H9 (cell line): Measurements from ENCODE around the gene NHERF2. TPM values are rescaled to one million over a fixed set of nuclear protein-coding genes. Genes with fewer than 3 reads are reported as not detected.

Experiments used
- DNase-seq: peaks from one replicate; pipeline ENCODE4 v3.0.0-alpha.2; 2017
- H2AFZ ChIP-seq: one replicate; pipeline ENCODE4 v1.6.1; 2013; ENCODE audit warnings: mild to moderate bottlenecking, low read length, control low read depth, moderate library complexity
- H2AK5ac ChIP-seq: 2 replicates; pipeline ENCODE4 v1.6.1; 2013; ENCODE audit warnings: low read length, control low read depth, mixed read lengths; ENCODE audit not compliant: insufficient read length
- H2BK120ac ChIP-seq: one replicate; pipeline ENCODE4 v1.6.1; 2013; ENCODE audit warnings: low read depth, mild to moderate bottlenecking, low read length, control low read depth, inconsistent platforms; ENCODE audit not compliant: poor library complexity, severe bottlenecking
- H2BK12ac ChIP-seq: 2 replicates; pipeline ENCODE4 v1.6.1; 2013; ENCODE audit warnings: low read length, control low read depth, mixed read lengths, low read depth; ENCODE audit not compliant: insufficient read length
- H2BK15ac ChIP-seq: 2 replicates; pipeline ENCODE4 v1.6.1; 2013; ENCODE audit warnings: low read depth, low read length, control low read depth
- H2BK20ac ChIP-seq: one replicate; pipeline ENCODE4 v1.6.1; 2013; ENCODE audit warnings: low read depth, mild to moderate bottlenecking, low read length, control low read depth, inconsistent platforms; ENCODE audit not compliant: poor library complexity, severe bottlenecking
- H2BK5ac ChIP-seq: 2 replicates; pipeline ENCODE4 v1.6.1; 2013; ENCODE audit warnings: low read length, control low read depth, mixed read lengths; ENCODE audit not compliant: insufficient read length
- H3K14ac ChIP-seq: 2 replicates; pipeline ENCODE4 v1.6.1; 2013; ENCODE audit warnings: low read length, control low read depth; ENCODE audit not compliant: insufficient read depth
- H3K18ac ChIP-seq: 2 replicates; pipeline ENCODE4 v1.6.1; 2013; ENCODE audit warnings: low read depth, mild to moderate bottlenecking, mixed read lengths, low read length, control low read depth; ENCODE audit not compliant: insufficient read length
- H3K23ac ChIP-seq: 2 replicates; pipeline ENCODE4 v1.6.1; 2013; ENCODE audit warnings: low read length, control low read depth, mixed read lengths, low read depth; ENCODE audit not compliant: insufficient read length
- H3K23me2 ChIP-seq: 2 replicates; pipeline ENCODE4 v1.6.1; 2013; ENCODE audit warnings: low read depth, mild to moderate bottlenecking, mixed read lengths, low read length, control low read depth; ENCODE audit not compliant: insufficient read length, poor library complexity, severe bottlenecking
- H3K27ac ChIP-seq: 2 replicates; pipeline ENCODE4 v1.5.1; 2013; ENCODE audit warnings: low read length, control low read depth, mixed read lengths, low read depth; ENCODE audit not compliant: insufficient read length
- H3K27me3 ChIP-seq: 2 replicates; pipeline ENCODE4 v1.6.1; 2013; ENCODE audit warnings: low read length, control low read depth, inconsistent platforms; ENCODE audit not compliant: insufficient read depth
- H3K4ac ChIP-seq: 2 replicates; pipeline ENCODE4 v1.6.1; 2013; ENCODE audit warnings: low read depth, mild to moderate bottlenecking, control low read depth, inconsistent platforms, low read length, moderate library complexity
- H3K4me1 ChIP-seq: 2 replicates; pipeline ENCODE4 v1.6.1; 2013; ENCODE audit warnings: low read length, control low read depth, inconsistent platforms; ENCODE audit not compliant: insufficient read depth
- H3K4me2 ChIP-seq: 2 replicates; pipeline ENCODE4 v1.6.1; 2013; ENCODE audit warnings: low read length, control low read depth, mixed read lengths; ENCODE audit not compliant: insufficient read length, insufficient read depth
- H3K56ac ChIP-seq: 2 replicates; pipeline ENCODE4 v1.6.1; 2013; ENCODE audit warnings: low read depth, mild to moderate bottlenecking, mixed read lengths, low read length, control low read depth; ENCODE audit not compliant: insufficient read length
- H3K79me1 ChIP-seq: 2 replicates; pipeline ENCODE4 v1.6.1; 2013; ENCODE audit warnings: low read depth, mild to moderate bottlenecking, moderate library complexity, low read length, control low read depth, inconsistent platforms; ENCODE audit not compliant: insufficient read depth, poor library complexity, severe bottlenecking
- H3K79me2 ChIP-seq: 2 replicates; pipeline ENCODE4 v1.6.1; 2013; ENCODE audit warnings: low read length, control low read depth, inconsistent platforms; ENCODE audit not compliant: insufficient read depth
- H3K9ac ChIP-seq: 2 replicates; pipeline ENCODE4 v1.6.1; 2013; ENCODE audit warnings: low read length, control low read depth, mixed read lengths; ENCODE audit not compliant: insufficient read length; ENCODE audit errors: extremely low read depth
- H3K9me3 ChIP-seq: one replicate; pipeline ENCODE4 v1.6.1; 2013; ENCODE audit warnings: low read depth, low read length, inconsistent platforms; ENCODE audit not compliant: control insufficient read depth
- H3T11ph ChIP-seq: one replicate; pipeline ENCODE4 v1.6.1; 2013; ENCODE audit warnings: mild to moderate bottlenecking, low read length, control low read depth, inconsistent platforms
- H4K20me1 ChIP-seq: one replicate; pipeline ENCODE4 v1.6.1; 2013; ENCODE audit not compliant: control insufficient read depth, insufficient read length, insufficient read depth
- H4K5ac ChIP-seq: 2 replicates; pipeline ENCODE4 v1.6.1; 2013; ENCODE audit warnings: low read depth, mild to moderate bottlenecking, mixed read lengths, low read length, control low read depth; ENCODE audit not compliant: insufficient read length
- H4K8ac ChIP-seq: replicated peaks from 2 replicates; pipeline ENCODE4 v1.6.1; 2013; ENCODE audit warnings: low read length, control low read depth, mixed read lengths, low read depth; ENCODE audit not compliant: insufficient read length
- H4K91ac ChIP-seq: 2 replicates; pipeline ENCODE4 v1.6.1; 2013; ENCODE audit warnings: low read depth, mild to moderate bottlenecking, moderate library complexity, mixed read lengths, low read length, control low read depth; ENCODE audit not compliant: insufficient read length
- H3K27ac Mint-ChIP-seq, 3 experiments: 2 replicates in 2 of 3; 3 replicates in 1 of 3; pipeline ENCODE4 v1.8.0; 2020 to 2021; ENCODE audit warnings: mixed read lengths in 3 of 3, mild to moderate bottlenecking in 1 of 3, moderate library complexity in 1 of 3
- H3K27me3 Mint-ChIP-seq: 2 replicates; pipeline ENCODE4 v1.8.0; 2021; ENCODE audit warnings: low read depth, mild to moderate bottlenecking, moderate library complexity, mixed read lengths
- H3K36me3 Mint-ChIP-seq, 3 experiments: 2 replicates in 2 of 3; 3 replicates in 1 of 3; pipeline ENCODE4 v1.8.0; 2020 to 2021; ENCODE audit warnings: low read depth in 3 of 3, mixed read lengths in 3 of 3; ENCODE audit not compliant: insufficient read depth in 1 of 3
- H3K4me1 Mint-ChIP-seq, 2 experiments: 2 replicates each; pipeline ENCODE4 v1.8.0; 2020; ENCODE audit warnings: mixed read lengths in 2 of 2
- H3K4me3 Mint-ChIP-seq, 2 experiments: 2 replicates in 1 of 2; 3 replicates in 1 of 2; pipeline ENCODE4 v1.8.0; 2020 to 2021; ENCODE audit warnings: mild to moderate bottlenecking in 2 of 2, mixed read lengths in 2 of 2, moderate library complexity in 1 of 2
- H3K9me3 Mint-ChIP-seq, 2 experiments: 2 replicates in 1 of 2; 3 replicates in 1 of 2; pipeline ENCODE4 v1.8.0; 2020; ENCODE audit warnings: mild to moderate bottlenecking in 2 of 2, mixed read lengths in 2 of 2, moderate library complexity in 1 of 2
- WGBS: extraction: QIAGEN DNeasy Blood & Tissue Kit; methylation state at CpG from one replicate; pipeline ENCODE4 v1.1.7; 2013; ENCODE audit warnings: missing lambda C conversion rate, low lambda C conversion rate, mixed read lengths; ENCODE audit not compliant: insufficient read length; ENCODE audit errors: extremely low coverage; 5-methylcytosine and 5-hydroxymethylcytosine counted together
- total RNA-seq: library from RNA; stranded (reverse); gene quantifications from 2 replicates; pipeline ENCODE4 v1.2.1, GENCODE V29; 2021
- TF ChIP-seq, protein P1 (sequence below): fragments of 200-600 bp; sonication (generic); conservative IDR thresholded peaks from 3 replicates; pipeline ENCODE4 v1.8.0; 2021; ENCODE audit warnings: antibody characterized with exemption, mild to moderate bottlenecking

Gene NHERF2
- total RNA-seq, 1 experiment from 2014 or later = 15.3 TPM

DNA sequence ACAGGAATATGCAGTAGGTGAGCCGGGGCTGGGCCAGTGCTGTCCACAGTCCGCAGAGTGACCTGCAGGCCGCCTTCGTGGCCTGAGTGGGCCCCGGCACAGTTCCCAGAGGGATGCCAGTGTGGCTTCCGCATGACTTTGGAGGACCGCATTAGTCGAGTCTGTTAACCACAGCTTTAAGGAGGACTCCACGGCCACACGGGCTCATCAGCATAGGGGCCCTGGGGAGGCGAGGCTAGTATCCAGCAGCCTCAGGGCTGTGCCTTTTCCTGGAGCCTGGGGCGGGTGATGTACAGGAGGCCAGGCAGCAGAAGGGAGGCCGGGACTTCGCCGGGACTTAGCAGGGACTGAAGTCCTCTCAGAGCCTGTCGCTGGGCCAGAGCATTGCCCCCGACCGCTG lies 34.3 kb downstream of the NHERF2 start:
- no CpG with 5 or more reads among the region's 18 CpGs for WGBS
- no peak overlapping the region for H2BK15ac ChIP-seq
- H2BK120ac ChIP-seq = no peak overlapping the region
- H2AFZ ChIP-seq = no peak overlapping the region
- H2BK12ac ChIP-seq = no peak overlapping the region
- no peak overlapping the region for H3K56ac ChIP-seq
- H4K5ac ChIP-seq = no peak overlapping the region
- no peak overlapping the region for H3K27ac ChIP-seq
- no peak overlapping the region for H3K14ac ChIP-seq
- no peaks in the 10 kb centered on the region for H3K9me3 ChIP-seq
- H3K79me1 ChIP-seq = no peaks in the 10 kb centered on the region
- Mint-ChIP-seq H3K36me3 (peaks cover 4 to 26% (median 15%) of the 10 kb centered on the region in 3 experiments; a peak in 6 of 7 replicates), H3K4me3 (no peak overlapping the region), H3K27ac (no peak overlapping the region), H3K4me1 (no peaks in the 10 kb centered on the region), H3K27me3 (no peaks in the 10 kb centered on the region), H3K9me3 (no peaks in the 10 kb centered on the region)
- H2BK5ac ChIP-seq = no peak overlapping the region
- peaks cover 2% of the 10 kb centered on the region for H4K20me1 ChIP-seq
- no peak for DNase-seq
- H3K9ac ChIP-seq = no peak overlapping the region
- no peaks in the 10 kb centered on the region for H3K27me3 ChIP-seq
- H2BK20ac ChIP-seq = no peak overlapping the region
- no peak overlapping the region for H4K91ac ChIP-seq
- TF ChIP-seq, protein P1, sequence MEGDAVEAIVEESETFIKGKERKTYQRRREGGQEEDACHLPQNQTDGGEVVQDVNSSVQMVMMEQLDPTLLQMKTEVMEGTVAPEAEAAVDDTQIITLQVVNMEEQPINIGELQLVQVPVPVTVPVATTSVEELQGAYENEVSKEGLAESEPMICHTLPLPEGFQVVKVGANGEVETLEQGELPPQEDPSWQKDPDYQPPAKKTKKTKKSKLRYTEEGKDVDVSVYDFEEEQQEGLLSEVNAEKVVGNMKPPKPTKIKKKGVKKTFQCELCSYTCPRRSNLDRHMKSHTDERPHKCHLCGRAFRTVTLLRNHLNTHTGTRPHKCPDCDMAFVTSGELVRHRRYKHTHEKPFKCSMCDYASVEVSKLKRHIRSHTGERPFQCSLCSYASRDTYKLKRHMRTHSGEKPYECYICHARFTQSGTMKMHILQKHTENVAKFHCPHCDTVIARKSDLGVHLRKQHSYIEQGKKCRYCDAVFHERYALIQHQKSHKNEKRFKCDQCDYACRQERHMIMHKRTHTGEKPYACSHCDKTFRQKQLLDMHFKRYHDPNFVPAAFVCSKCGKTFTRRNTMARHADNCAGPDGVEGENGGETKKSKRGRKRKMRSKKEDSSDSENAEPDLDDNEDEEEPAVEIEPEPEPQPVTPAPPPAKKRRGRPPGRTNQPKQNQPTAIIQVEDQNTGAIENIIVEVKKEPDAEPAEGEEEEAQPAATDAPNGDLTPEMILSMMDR = no peak
- no peak overlapping the region for H3T11ph ChIP-seq
- H3K4ac ChIP-seq = no peak overlapping the region
- H3K4me1 ChIP-seq = no peaks in the 10 kb centered on the region
- H4K8ac ChIP-seq = no peak overlapping the region
- H3K79me2 ChIP-seq = no peaks in the 10 kb centered on the region
- no peak overlapping the region for H2AK5ac ChIP-seq
- no peak overlapping the region for H3K4me2 ChIP-seq
- peaks cover 3% of the 10 kb centered on the region for H3K23me2 ChIP-seq
- no peak overlapping the region for H3K18ac ChIP-seq
- H3K23ac ChIP-seq = no peak overlapping the region
